HepG2 (cell line): ENCODE data around the gene HES6. TPM values are rescaled to one million over a fixed set of nuclear protein-coding genes. Genes with fewer than 3 reads are reported as not detected.

Source experiments
- CBX5 ChIP-seq: sonication (generic); formaldehyde crosslinking; IDR thresholded peaks from 2 replicates; pipeline ENCODE4 v1.4.0; 2020; ENCODE audit warnings: missing genetic modification reagents, borderline replicate concordance
- CHCHD3 ChIP-seq: sonication (generic); formaldehyde crosslinking; IDR thresholded peaks from 2 replicates; pipeline ENCODE4 v1.8.0; 2022; ENCODE audit warnings: mild to moderate bottlenecking, missing genetic modification reagents, moderate library complexity
- DNMT1 ChIP-seq: sonication (generic); formaldehyde crosslinking; IDR thresholded peaks from 2 replicates; pipeline ENCODE4 v1.5.1; 2020; ENCODE audit warnings: mild to moderate bottlenecking, missing genetic modification reagents
- DR1 ChIP-seq: sonication (generic); formaldehyde crosslinking; IDR thresholded peaks from 2 replicates; pipeline ENCODE4 v1.8.0; 2021; ENCODE audit warnings: mild to moderate bottlenecking, missing genetic modification reagents, inconsistent platforms
- ELF3 ChIP-seq: IDR thresholded peaks from 2 replicates; pipeline ENCODE4 v1.6.1; 2016; ENCODE audit warnings: missing genetic modification reagents, missing compliant biosample characterization
- ETS1 ChIP-seq: sonication (generic); formaldehyde crosslinking; IDR thresholded peaks from 2 replicates; pipeline ENCODE4 v1.4.0; 2020; ENCODE audit warnings: missing genetic modification reagents
- NFKB2 ChIP-seq: sonication (generic); formaldehyde crosslinking; IDR thresholded peaks from 2 replicates; pipeline ENCODE4 v1.4.0; 2020; ENCODE audit warnings: missing genetic modification reagents, borderline replicate concordance
- NFYB ChIP-seq: sonication (generic); formaldehyde crosslinking; IDR thresholded peaks from 2 replicates; pipeline ENCODE4 v1.4.0; 2020; ENCODE audit warnings: missing genetic modification reagents
- POLR2A ChIP-seq, 2 experiments: IDR thresholded peaks; 2 replicates each; pipeline ENCODE4 v1.6.1; 2011; ENCODE audit warnings: low read depth in 2 of 2, low read length in 2 of 2, mild to moderate bottlenecking in 1 of 2, moderate library complexity in 1 of 2; ENCODE audit not compliant: insufficient read depth in 1 of 2
- RXRA ChIP-seq: sonication (generic); formaldehyde crosslinking; IDR thresholded peaks from 2 replicates; pipeline ENCODE4 v1.5.1; 2020; ENCODE audit warnings: missing genetic modification reagents
- SIN3A ChIP-seq: IDR thresholded peaks from 2 replicates; pipeline ENCODE4 v1.6.1; 2011; ENCODE audit warnings: low read depth, mild to moderate bottlenecking, control low read depth, low read length, borderline replicate concordance
- SMARCE1 ChIP-seq: fragments of 450-650 bp; IDR thresholded peaks from 2 replicates; pipeline ENCODE4 v1.6.1; 2017; ENCODE audit warnings: borderline replicate concordance
- THAP11 ChIP-seq: IDR thresholded peaks from 2 replicates; pipeline ENCODE4 v1.6.1; 2016; ENCODE audit warnings: missing biosample characterization, missing genetic modification reagents
- UBTF ChIP-seq: sonication (generic); formaldehyde crosslinking; IDR thresholded peaks from 2 replicates; pipeline ENCODE4 v1.4.0; 2020; ENCODE audit warnings: mild to moderate bottlenecking, missing genetic modification reagents
- XRCC5 ChIP-seq: fragments of 200-400 bp; formaldehyde crosslinking; optimal IDR thresholded peaks from 2 replicates; pipeline ENCODE3; 2017; ENCODE audit warnings: mild to moderate bottlenecking, low read length
- ZBTB42 ChIP-seq: sonication (generic); formaldehyde crosslinking; IDR thresholded peaks from 2 replicates; pipeline ENCODE4 v1.5.0; 2020; ENCODE audit warnings: mild to moderate bottlenecking, missing genetic modification reagents
- ZIK1 ChIP-seq: sonication (generic); formaldehyde crosslinking; IDR thresholded peaks from 2 replicates; pipeline ENCODE4 v1.5.0; 2020; ENCODE audit warnings: mild to moderate bottlenecking, low read depth, missing genetic modification reagents, borderline replicate concordance
- ZNF124 ChIP-seq: sonication (generic); formaldehyde crosslinking; IDR thresholded peaks from 2 replicates; pipeline ENCODE4 v1.4.0; 2020; ENCODE audit warnings: missing genetic modification reagents
- ZNF235 ChIP-seq: sonication (generic); formaldehyde crosslinking; IDR thresholded peaks from 2 replicates; pipeline ENCODE4 v1.8.1; 2023; ENCODE audit warnings: mild to moderate bottlenecking, missing genetic modification reagents, borderline replicate concordance
- ZNF547 ChIP-seq: sonication (generic); formaldehyde crosslinking; IDR thresholded peaks from 2 replicates; pipeline ENCODE4 v1.5.1; 2020; ENCODE audit warnings: mild to moderate bottlenecking, missing genetic modification reagents
- ZNF564 ChIP-seq: sonication (generic); formaldehyde crosslinking; IDR thresholded peaks from 2 replicates; pipeline ENCODE4 v1.8.1; 2023; ENCODE audit warnings: mild to moderate bottlenecking, missing genetic modification reagents
- ZNF580 ChIP-seq: IDR thresholded peaks from 2 replicates; pipeline ENCODE4 v1.6.1; 2016; ENCODE audit warnings: low read depth, borderline replicate concordance
- ZNF800 ChIP-seq: sonication (generic); formaldehyde crosslinking; IDR thresholded peaks from 2 replicates; pipeline ENCODE4 v1.4.0; 2020; ENCODE audit warnings: missing genetic modification reagents
- ZSCAN22 ChIP-seq: sonication (generic); formaldehyde crosslinking; IDR thresholded peaks from 2 replicates; pipeline ENCODE4 v1.4.0; 2020; ENCODE audit warnings: mild to moderate bottlenecking, missing genetic modification reagents
- polyA plus RNA-seq, 8 experiments: library from polyadenylated mRNA; depleted of rRNA in 3 of 8; stranded (reverse) in 7 of 8; unstranded in 1 of 8; fragments of >200 nt; fragmentation: Illumina TruSeq in 4 of 8; extraction: Trizol in 4 of 8; gene quantifications; 2 replicates each; pipeline versions ENCODE4 v1.2.1 to v1.2.3, GENCODE V29; 2011 to 2016; ENCODE audit warnings: low read depth in 4 of 8, missing spikeins in 1 of 8, mixed read lengths in 1 of 8; ENCODE audit not compliant: insufficient read depth in 1 of 8
- total RNA-seq, 5 experiments: library from RNA; depleted of rRNA; stranded (reverse); fragments of >200 nt; fragmentation: Illumina TruSeq; extraction: Trizol; gene quantifications; 2 replicates each; pipeline ENCODE4 v1.2.3, GENCODE V29; 2016; ENCODE audit warnings: low read depth in 1 of 5

Gene HES6
- total and polyA plus RNA-seq, 2 of the 13 experiments (the other 11 are each of a cell fraction or from before 2014, with no cell fraction given): 19.5 to 82.8 TPM

GRCh38 chr2:238220892-238221521 lies 18.8 kb downstream of the HES6 start (continued):
- TF ChIP-seq ZIK1 (CRISPR knock-in tag) (no peak), DNMT1 (no peak), ZNF235 (CRISPR knock-in tag) (no peak), ETS1 (CRISPR knock-in tag) (no peak), ZBTB42 (CRISPR knock-in tag) (no peak), CBX5 (CRISPR knock-in tag) (0 out of 2 replicates have a peak, but pooled peaks have one; percentile 11), ZNF580 (CRISPR knock-in tag) (0 out of 2 replicates have a peak, but pooled peaks have one; percentile 69), DR1 (CRISPR knock-in tag) (peak; percentile 25; the same call in 1 of the 2 replicates), ELF3 (CRISPR knock-in tag) (peak; percentile 45; the same call in 1 of the 2 replicates), NFKB2 (CRISPR knock-in tag) (peak; percentile 35; the same call in 1 of the 2 replicates), ZSCAN22 (CRISPR knock-in tag) (no peak), ZNF124 (CRISPR knock-in tag) (0 out of 2 replicates have a peak, but pooled peaks have one; percentile 8), CHCHD3 (CRISPR knock-in tag) (0 out of 2 replicates have a peak, but pooled peaks have one; percentile 46), ZNF564 (CRISPR knock-in tag) (no peak), RXRA (CRISPR knock-in tag) (peak; percentile 26; the same call in 1 of the 2 replicates), SIN3A (0 out of 2 replicates have a peak, but pooled peaks have one; percentile 28), SMARCE1 (no peak), XRCC5 (no peak), ZNF547 (CRISPR knock-in tag) (0 out of 2 replicates have a peak, but pooled peaks have one; percentile 23), NFYB (CRISPR knock-in tag) (peak; percentile 70), POLR2A (IDR thresholded peaks at IDR 0.05; ENCODE audit: insufficient read depth in 1 of 2, low read depth in 2 of 2, low read length in 2 of 2) (peak in 1 of 2 experiments; percentile 48; a peak in 2 of 4 replicates), UBTF (CRISPR knock-in tag) (peak; percentile 43; the same call in 1 of the 2 replicates), ZNF800 (0 out of 2 replicates have a peak, but pooled peaks have one; percentile 34), THAP11 (CRISPR knock-in tag) (peak; percentile 65; the same call in 1 of the 2 replicates)
